ENCODE measurements around the gene SLC35D3.
"Not testable (repeated sequence)": the region's sequence is repeated elsewhere in the genome, so short reads cannot be mapped to it uniquely, and the experiment has no call there.

Gene SLC35D3

DNA sequence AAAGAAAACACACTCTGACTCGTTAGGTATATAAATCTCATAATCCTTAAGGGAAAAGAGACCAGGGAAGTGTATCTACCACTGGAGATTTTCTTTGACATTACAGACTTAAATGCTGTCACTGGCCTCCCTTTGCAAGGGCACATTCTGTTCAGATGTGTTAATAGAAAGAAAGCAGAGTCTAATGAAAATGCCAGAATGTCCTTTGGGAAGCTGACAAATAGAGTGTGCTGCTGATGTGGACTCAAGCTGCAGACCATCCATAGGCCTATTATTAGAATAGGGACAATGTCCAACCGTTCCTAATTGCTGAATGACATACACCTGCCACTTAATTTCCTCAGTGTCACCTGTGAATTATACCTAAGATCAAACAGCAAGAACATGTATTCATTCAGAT is 41.2 kb downstream of the SLC35D3 start:
- TF ChIP-seq, protein P1, sequence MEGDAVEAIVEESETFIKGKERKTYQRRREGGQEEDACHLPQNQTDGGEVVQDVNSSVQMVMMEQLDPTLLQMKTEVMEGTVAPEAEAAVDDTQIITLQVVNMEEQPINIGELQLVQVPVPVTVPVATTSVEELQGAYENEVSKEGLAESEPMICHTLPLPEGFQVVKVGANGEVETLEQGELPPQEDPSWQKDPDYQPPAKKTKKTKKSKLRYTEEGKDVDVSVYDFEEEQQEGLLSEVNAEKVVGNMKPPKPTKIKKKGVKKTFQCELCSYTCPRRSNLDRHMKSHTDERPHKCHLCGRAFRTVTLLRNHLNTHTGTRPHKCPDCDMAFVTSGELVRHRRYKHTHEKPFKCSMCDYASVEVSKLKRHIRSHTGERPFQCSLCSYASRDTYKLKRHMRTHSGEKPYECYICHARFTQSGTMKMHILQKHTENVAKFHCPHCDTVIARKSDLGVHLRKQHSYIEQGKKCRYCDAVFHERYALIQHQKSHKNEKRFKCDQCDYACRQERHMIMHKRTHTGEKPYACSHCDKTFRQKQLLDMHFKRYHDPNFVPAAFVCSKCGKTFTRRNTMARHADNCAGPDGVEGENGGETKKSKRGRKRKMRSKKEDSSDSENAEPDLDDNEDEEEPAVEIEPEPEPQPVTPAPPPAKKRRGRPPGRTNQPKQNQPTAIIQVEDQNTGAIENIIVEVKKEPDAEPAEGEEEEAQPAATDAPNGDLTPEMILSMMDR (IDR thresholded peaks at IDR 0.05; ENCODE audit: low read length, missing control alignments), result no peak
- DNase-seq (ENCODE audit: low read depth), result no peak
- H3K4me3 ChIP-seq (replicated peaks; ENCODE audit: low read depth, low read length), result no peak overlapping the region

DNA sequence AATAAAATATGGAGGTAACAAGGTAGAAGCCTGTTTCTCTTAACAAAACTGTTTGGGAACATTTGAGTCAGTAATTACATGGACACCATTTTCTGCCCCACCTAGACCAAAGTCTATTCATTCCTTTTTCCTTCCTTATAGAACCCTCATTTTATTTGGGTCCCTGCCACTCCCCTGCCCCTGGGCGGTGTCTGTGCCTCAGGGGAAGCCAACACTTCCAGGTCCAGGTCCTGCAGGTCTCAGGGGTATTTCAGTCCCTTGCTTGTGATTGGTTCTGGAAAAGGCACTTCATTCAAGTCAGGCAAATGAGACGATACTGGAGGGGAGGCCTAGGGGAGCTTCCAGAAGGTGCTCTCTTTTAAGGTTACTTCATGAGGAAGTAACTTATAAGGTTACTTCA is 42.3 kb downstream of the SLC35D3 start:
- no peak overlapping the region for H3K4me3 ChIP-seq (replicated peaks; ENCODE audit: low read depth, low read length)
- DNase-seq (ENCODE audit: low read depth), result no peak
- TF ChIP-seq, protein P1 (IDR thresholded peaks at IDR 0.05; ENCODE audit: low read length, missing control alignments), result no peak

DNA sequence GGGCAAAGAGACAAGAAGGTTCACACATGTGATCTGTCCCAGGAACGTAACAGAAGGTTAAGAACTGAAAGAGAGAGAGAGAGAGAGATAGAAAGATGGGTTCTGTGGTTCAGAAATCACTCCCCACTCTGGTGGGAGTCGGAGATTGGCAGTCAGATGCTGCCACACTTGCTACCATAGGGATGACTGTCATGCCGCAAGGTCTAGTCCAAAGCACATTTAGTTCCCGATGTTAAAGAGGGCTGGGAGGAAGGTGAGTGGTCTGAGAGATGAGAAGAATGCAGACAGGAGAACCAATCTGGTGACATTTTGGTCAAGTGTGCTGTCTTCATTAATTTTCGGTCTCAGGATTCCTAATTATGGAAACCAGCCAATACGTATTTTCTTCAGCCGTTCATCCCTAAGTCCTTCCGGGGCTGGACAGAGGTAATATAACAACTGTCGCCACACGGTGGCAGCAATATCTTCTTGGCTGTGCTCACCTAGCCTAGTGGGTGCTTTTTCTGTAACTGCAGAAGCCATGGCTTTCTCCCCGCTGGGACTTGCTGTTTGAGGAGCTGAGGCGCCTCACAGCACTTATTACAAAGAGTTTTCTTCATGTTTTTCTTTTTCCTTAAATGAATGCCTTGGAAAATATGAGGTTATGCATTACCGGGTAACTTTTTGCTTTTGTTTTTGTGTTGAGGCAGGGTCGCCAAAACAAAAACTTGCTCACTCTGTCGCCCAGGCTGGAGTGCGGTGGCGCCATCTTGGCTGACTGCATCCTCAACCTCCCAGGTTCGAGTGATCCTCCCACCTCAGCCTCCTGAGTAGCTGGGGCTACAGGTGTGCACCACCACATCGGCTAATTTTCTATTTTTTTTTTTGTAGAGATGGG is 46.0 kb downstream of the SLC35D3 start:
- TF ChIP-seq, protein P1 (IDR thresholded peaks at IDR 0.05; ENCODE audit: low read length, missing control alignments), result peak; percentile 68
- H3K4me3 ChIP-seq (replicated peaks; ENCODE audit: low read depth, low read length), result no peak overlapping the region
- peak; percentile 73 for DNase-seq (ENCODE audit: low read depth)

DNA sequence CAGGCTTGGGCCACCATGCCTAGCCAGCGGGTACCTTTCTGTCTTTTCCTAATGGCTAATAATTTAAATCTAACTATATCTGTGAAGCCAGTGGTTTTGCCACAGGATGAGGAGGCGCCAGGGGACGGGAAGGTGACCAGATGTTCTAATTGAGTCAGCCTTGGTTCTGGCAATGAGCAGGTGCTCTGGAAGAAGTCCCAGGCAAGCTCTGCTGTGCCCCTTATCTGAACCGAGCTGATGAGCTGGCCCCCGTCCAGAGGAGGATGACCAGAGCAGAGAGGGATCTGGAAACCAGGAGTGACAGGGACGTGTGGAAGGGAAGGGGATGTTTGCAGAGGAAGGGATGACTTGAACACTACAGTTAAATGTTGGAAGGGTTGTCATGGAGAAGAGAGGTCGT is 46.7 kb downstream of the SLC35D3 start:
- TF ChIP-seq, protein P1 (IDR thresholded peaks at IDR 0.05; ENCODE audit: low read length, missing control alignments), result no peak
- DNase-seq (ENCODE audit: low read depth), result no peak
- no peak overlapping the region for H3K4me3 ChIP-seq (replicated peaks; ENCODE audit: low read depth, low read length)

DNA sequence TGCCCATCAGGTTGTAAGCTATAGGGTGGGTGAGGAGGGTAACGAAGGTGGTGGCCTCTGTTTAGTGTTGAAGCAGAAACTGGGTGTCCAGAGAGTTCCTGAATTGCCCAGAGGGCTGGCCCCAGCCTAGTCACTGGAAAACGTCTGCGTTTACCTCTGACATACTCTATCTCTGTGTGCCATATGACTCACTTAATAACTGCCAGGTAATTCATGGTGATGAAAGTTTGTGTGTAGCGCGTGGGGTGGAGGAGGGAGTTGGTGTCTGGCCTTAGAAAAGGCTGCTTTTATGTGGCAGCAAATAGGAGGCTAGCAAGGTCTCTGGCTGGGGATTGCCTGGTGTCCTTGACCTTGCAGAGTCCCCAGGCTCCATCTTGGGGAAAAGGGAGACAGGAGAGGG is 47.3 kb downstream of the SLC35D3 start:
- no peak for DNase-seq (ENCODE audit: low read depth)
- no peak overlapping the region for H3K4me3 ChIP-seq (replicated peaks; ENCODE audit: low read depth, low read length)
- TF ChIP-seq, protein P1 (IDR thresholded peaks at IDR 0.05; ENCODE audit: low read length, missing control alignments), result no peak

DNA sequence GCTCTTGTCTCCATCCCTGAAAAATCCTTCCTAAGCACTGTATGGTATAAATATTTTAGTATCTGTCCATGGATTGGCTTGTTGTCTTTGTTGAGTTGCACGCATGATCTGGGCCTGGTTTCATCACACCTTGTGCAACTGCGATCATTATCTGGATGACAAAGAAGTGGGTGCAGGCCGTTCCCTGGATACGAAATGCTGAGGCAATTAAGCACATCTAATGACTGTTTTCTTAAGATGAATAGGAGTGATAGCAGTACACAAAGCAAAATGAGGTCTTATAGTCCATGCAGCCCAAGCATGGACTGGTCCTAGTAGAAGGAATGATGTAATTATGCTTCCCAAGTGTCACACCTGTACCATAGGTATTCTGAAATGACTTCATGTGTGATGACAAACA is 47.8 kb downstream of the SLC35D3 start:
- TF ChIP-seq, protein P1 (IDR thresholded peaks at IDR 0.05; ENCODE audit: low read length, missing control alignments), result no peak
- no peak overlapping the region for H3K4me3 ChIP-seq (replicated peaks; ENCODE audit: low read depth, low read length)
- DNase-seq (ENCODE audit: low read depth), result no peak

DNA sequence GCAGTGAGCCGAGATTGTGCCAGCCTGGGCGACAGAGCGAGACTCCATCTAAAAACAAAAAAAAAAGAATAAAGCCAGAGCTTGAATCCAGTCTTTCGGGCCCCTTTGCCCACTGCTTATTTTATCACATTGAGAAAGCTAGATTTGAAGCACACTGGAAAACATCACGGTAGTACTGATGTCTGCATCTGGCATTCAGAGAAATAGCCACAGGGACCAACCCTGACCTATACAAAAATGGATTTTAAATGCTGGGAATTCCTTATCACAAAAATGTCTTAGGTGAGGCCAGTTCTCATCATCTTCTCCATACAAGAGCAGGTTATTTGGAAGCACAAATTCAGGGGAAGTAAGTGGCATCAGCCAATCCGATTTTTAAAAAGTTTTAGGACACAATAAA is 49.5 kb downstream of the SLC35D3 start:
- no peak for DNase-seq (ENCODE audit: low read depth)
- TF ChIP-seq, protein P1 (IDR thresholded peaks at IDR 0.05; ENCODE audit: low read length, missing control alignments), result no peak

DNA sequence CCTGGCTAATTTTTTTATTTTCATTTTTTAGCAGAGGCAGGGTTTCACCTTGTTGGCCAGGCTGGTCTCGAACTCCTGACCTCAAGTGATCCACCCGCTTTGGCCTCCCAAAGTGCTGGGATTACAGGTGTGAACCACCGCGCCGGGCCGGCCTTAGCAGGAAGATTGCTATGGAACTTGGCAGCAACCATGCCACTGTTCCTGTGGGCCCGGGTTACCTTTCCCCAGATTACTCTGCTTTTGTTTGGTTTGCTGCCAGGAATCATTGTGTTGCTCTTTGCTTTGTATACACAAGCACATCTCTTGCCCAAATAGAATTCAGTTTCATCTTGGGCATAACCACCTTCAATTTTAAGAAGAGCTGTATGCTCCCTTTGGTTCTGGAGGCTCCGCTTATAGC is 51.7 kb downstream of the SLC35D3 start:
- not testable (repeated sequence) for H3K4me3 ChIP-seq (replicated peaks; ENCODE audit: low read depth, low read length); DNase-seq (ENCODE audit: low read depth)

More for the DNA sequence above, 49.5 kb downstream of the SLC35D3 start:
- H3K4me3 ChIP-seq (replicated peaks; ENCODE audit: low read depth, low read length), result no peak overlapping the region

Measured in fibroblast of pulmonary artery (primary cell).